Right ventricle myocardium superior (tissue), 1 donor: Measurements from ENCODE around the gene SRPX. TPM values are rescaled to one million over a fixed set of nuclear protein-coding genes. Genes with fewer than 3 reads are reported as not detected.

Experiments
- ATAC-seq: fragments of 200-7000 bp; cut with Tn5 transposase; one replicate; pipeline ENCODE4 v1.9.1; 2020; ENCODE audit warnings: mild to moderate bottlenecking; ENCODE audit not compliant: poor library complexity
- DNase-seq: peaks from one replicate; pipeline ENCODE4 v3.0.0-alpha.2; 2020
- intact Hi-C: fragments of 100-400 bp; cut with DNase I; formaldehyde crosslinking; loops from one replicate; pipeline ENCODE4 v1.11.2; 2022
- total RNA-seq: library from RNA; stranded (reverse); fragmentation: NEBNext Ultra II Directional; extraction: Animal tissue kit (Norgen Biotek cat#: 25700); gene quantifications from one replicate; pipeline ENCODE4 v1.2.1, GENCODE V29; 2021
- donor health status: DM: no; HTN: yes; CAD: no; lungs with severe emphysema.

SRPX gene
- total RNA-seq, 1 donor from 2014 or later, result 36.1 TPM

GRCh38 chrX:38105216-38105725, 115.4 kb downstream of the SRPX start:
- DNase-seq (no peak), ATAC-seq (no peak)
- intact Hi-C loops, result no loop called here

GRCh38 chrX:38103857-38104812, 116.5 kb downstream of the SRPX start:
- DNase-seq (no peak), ATAC-seq (no peak)
- intact Hi-C loops, result no loop called here

- intact Hi-C loops, result no loop called here
- no peak for ATAC-seq
- DNase-seq, result no peak
Measured at GRCh38 chrX:38102875-38103274, 117.8 kb downstream of the SRPX start.

- DNase-seq (no peak), ATAC-seq (no peak)
- intact Hi-C loops, result no loop called here
Measured at GRCh38 chrX:38102240-38102639, 118.4 kb downstream of the SRPX start.

GRCh38 chrX:38099688-38100087, 121.0 kb downstream of the SRPX start:
- no peak for DNase-seq
- no peak for ATAC-seq
- intact Hi-C loops, result no loop called here

Other genes with a start within 250 kb of the SRPX start
- not detected for gene SYTL5, start 214.3 kb downstream of the SRPX start, total RNA-seq
- 3.5 TPM for gene RPGR, start 106.6 kb upstream of the SRPX start, total RNA-seq
- not detected for gene OTC, start 131.7 kb upstream of the SRPX start, total RNA-seq